Suprapubic skin (tissue), 4 donors: ENCODE measurements around the gene NRK.

Experiments used
- EP300 ChIP-seq: sonication (generic); formaldehyde crosslinking; IDR thresholded peaks from one replicate; pipeline ENCODE4 v1.6.1; 2017; ENCODE audit warnings: antibody characterized with exemption
- POLR2A ChIP-seq, 2 donors: fragments of 450-650 bp; IDR thresholded peaks; one replicate each; pipeline ENCODE4 v1.6.1; 2017; ENCODE audit warnings: antibody characterized with exemption in 2 of 2, mild to moderate bottlenecking in 2 of 2, moderate library complexity in 2 of 2
- POLR2AphosphoS5 ChIP-seq, 3 donors: sonication (generic); formaldehyde crosslinking; IDR thresholded peaks; one replicate each; pipeline ENCODE4 v1.6.1; 2017; ENCODE audit warnings: antibody characterized with exemption in 3 of 3
- TF ChIP-seq, protein P1 (sequence below), 2 donors: fragments of 200-600 bp in 1 of 2; fragments of 450-650 bp in 1 of 2; sonication (generic) in 1 of 2; IDR thresholded peaks; one replicate each; pipeline ENCODE4 v1.5.1; 2016 to 2019; ENCODE audit warnings: antibody characterized with exemption in 2 of 2, mild to moderate bottlenecking in 1 of 2, moderate library complexity in 1 of 2

- no peak for TF ChIP-seq POLR2A (IDR thresholded peaks at IDR 0.05)
- TF ChIP-seq, protein P1, sequence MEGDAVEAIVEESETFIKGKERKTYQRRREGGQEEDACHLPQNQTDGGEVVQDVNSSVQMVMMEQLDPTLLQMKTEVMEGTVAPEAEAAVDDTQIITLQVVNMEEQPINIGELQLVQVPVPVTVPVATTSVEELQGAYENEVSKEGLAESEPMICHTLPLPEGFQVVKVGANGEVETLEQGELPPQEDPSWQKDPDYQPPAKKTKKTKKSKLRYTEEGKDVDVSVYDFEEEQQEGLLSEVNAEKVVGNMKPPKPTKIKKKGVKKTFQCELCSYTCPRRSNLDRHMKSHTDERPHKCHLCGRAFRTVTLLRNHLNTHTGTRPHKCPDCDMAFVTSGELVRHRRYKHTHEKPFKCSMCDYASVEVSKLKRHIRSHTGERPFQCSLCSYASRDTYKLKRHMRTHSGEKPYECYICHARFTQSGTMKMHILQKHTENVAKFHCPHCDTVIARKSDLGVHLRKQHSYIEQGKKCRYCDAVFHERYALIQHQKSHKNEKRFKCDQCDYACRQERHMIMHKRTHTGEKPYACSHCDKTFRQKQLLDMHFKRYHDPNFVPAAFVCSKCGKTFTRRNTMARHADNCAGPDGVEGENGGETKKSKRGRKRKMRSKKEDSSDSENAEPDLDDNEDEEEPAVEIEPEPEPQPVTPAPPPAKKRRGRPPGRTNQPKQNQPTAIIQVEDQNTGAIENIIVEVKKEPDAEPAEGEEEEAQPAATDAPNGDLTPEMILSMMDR (IDR thresholded peaks at IDR 0.05): no peak
- no peak for TF ChIP-seq POLR2AphosphoS5 (IDR thresholded peaks at IDR 0.05)
- TF ChIP-seq EP300: no peak
Measured at GRCh38 chrX:105816517-105816916, 5.8 kb upstream of the NRK start.
